Calu3 (cell line): ENCODE results near the gene RABGEF1. TPM values are rescaled to one million over a fixed set of nuclear protein-coding genes. Genes with fewer than 3 reads are reported as not detected.
"Not testable (repeated sequence)": the region's sequence is repeated elsewhere in the genome, so short reads cannot be mapped to it uniquely, and the experiment has no call there.

Experiments
- BruUV-seq: library from RNA; stranded (reverse); fragments of 400-500 nt; replicated peaks from 2 replicates; lab custom pipeline; 2021; lab: Mats Ljungman, UMichigan
- CTCF ChIA-PET: fragments of 300-600 bp; sonication (Branson Sonifier 250); formaldehyde crosslinking; loops from one replicate; lab custom pipeline; 2022; ENCODE audit warnings: antibody characterized with exemption; lab: Charles Lee
- DNase-seq: peaks from one replicate; pipeline ENCODE4 v3.0.0; 2022
- H3K27ac Mint-ChIP-seq: one replicate; pipeline ENCODE4 v1.8.0; 2022; ENCODE audit warnings: mixed read lengths; ENCODE audit not compliant: unreplicated experiment
- H3K27me3 Mint-ChIP-seq: one replicate; pipeline ENCODE4 v1.8.0; 2022; ENCODE audit warnings: mixed read lengths; ENCODE audit not compliant: unreplicated experiment
- H3K36me3 Mint-ChIP-seq: one replicate; pipeline ENCODE4 v1.8.0; 2022; ENCODE audit warnings: mild to moderate bottlenecking, moderate library complexity, mixed read lengths; ENCODE audit not compliant: insufficient read depth, unreplicated experiment
- H3K4me1 Mint-ChIP-seq: one replicate; pipeline ENCODE4 v1.8.0; 2022; ENCODE audit warnings: mild to moderate bottlenecking, low read depth, mixed read lengths; ENCODE audit not compliant: unreplicated experiment
- H3K4me3 Mint-ChIP-seq: one replicate; pipeline ENCODE4 v1.8.0; 2022; ENCODE audit warnings: mild to moderate bottlenecking, low read depth, moderate library complexity, mixed read lengths; ENCODE audit not compliant: unreplicated experiment
- H3K9me3 Mint-ChIP-seq: one replicate; pipeline ENCODE4 v1.8.0; 2022; ENCODE audit warnings: low read depth, mixed read lengths; ENCODE audit not compliant: unreplicated experiment
- intact Hi-C: fragments of 100-400 bp; cut with micrococcal nuclease; formaldehyde crosslinking; loops from one replicate; pipeline ENCODE4 v1.10.0; 2022; ENCODE audit not compliant: unreplicated experiment
- total RNA-seq: library from RNA; stranded (reverse); gene quantifications from 2 replicates; pipeline ENCODE4 v1.2.3, GENCODE V29; 2022
- TF ChIP-seq, protein P1 (sequence below): fragments of 200-600 bp; IDR thresholded peaks from one replicate; pipeline ENCODE4 v1.8.0; 2022; ENCODE audit warnings: antibody characterized with exemption; ENCODE audit not compliant: unreplicated experiment

Gene RABGEF1
- total RNA-seq, 1 experiment from 2014 or later, result 12.2 TPM

DNA sequence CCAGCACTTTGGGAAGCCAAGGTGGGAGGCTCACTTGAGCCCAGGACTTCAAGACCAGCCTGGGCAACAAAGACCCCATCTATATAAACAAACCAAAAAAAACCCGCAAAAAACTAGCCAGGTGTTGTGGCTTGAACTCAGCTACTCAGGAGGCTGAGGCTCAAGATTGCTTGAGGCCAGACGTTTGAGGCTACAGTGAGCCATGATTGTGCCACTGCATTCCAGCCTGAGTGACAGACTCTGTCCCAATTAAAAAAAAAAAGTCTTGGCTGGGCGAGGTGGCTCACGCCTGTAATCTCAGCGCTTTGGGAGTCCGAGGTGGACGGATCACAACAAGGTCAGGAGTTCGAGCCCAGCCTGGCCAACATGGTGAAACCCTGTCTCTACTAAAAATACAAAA, 11.4 kb downstream of the RABGEF1 start:
- H3K4me1 Mint-ChIP-seq, result no peaks in the 10 kb centered on the region
- CTCF ChIA-PET, result no interaction called here
- intact Hi-C loops, result loop anchor here (10.0 kb wide), 1 partner anchor 327 kb away; no protein-coding TSS in a partner anchor
- no peak overlapping the region for H3K27ac Mint-ChIP-seq
- no peaks in the 10 kb centered on the region for H3K27me3 Mint-ChIP-seq
- no TSS peak for BruUV-seq
- no peak overlapping the region for H3K4me3 Mint-ChIP-seq
- DNase-seq, result no peak
- TF ChIP-seq, protein P1, sequence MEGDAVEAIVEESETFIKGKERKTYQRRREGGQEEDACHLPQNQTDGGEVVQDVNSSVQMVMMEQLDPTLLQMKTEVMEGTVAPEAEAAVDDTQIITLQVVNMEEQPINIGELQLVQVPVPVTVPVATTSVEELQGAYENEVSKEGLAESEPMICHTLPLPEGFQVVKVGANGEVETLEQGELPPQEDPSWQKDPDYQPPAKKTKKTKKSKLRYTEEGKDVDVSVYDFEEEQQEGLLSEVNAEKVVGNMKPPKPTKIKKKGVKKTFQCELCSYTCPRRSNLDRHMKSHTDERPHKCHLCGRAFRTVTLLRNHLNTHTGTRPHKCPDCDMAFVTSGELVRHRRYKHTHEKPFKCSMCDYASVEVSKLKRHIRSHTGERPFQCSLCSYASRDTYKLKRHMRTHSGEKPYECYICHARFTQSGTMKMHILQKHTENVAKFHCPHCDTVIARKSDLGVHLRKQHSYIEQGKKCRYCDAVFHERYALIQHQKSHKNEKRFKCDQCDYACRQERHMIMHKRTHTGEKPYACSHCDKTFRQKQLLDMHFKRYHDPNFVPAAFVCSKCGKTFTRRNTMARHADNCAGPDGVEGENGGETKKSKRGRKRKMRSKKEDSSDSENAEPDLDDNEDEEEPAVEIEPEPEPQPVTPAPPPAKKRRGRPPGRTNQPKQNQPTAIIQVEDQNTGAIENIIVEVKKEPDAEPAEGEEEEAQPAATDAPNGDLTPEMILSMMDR, result no peak
- H3K9me3 Mint-ChIP-seq, result no peaks in the 10 kb centered on the region
- H3K36me3 Mint-ChIP-seq, result no peaks in the 10 kb centered on the region

DNA sequence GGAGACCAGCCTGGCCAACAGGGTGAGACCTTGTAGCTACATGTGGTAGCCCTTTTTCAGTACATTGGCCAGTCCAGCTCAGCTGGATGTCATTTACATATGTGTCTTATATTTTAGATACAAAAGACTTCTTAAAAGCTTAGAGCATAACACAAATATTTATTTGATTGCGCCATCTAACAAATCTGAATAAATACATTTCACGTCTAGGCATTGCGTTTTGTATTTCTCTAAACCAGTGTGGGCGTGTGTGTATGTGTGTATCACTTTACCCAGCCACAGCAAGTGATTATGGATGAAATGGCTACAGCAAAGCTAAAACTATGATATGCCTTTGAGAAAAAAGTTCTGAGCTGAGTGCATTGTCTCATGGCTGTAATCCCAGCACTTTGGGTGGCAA, 14.0 kb downstream of the RABGEF1 start:
- Mint-ChIP-seq H3K4me3 (no peak overlapping the region), H3K4me1 (no peaks in the 10 kb centered on the region), H3K9me3 (no peaks in the 10 kb centered on the region), H3K27me3 (no peaks in the 10 kb centered on the region), H3K27ac (no peak overlapping the region), H3K36me3 (no peaks in the 10 kb centered on the region)
- intact Hi-C loops, result loop anchor here (10.0 kb wide), 1 partner anchor 330 kb away; no protein-coding TSS in a partner anchor
- CTCF ChIA-PET, result no interaction called here
- TF ChIP-seq, protein P1, result no peak
- no TSS peak for BruUV-seq
- DNase-seq, result no peak

DNA sequence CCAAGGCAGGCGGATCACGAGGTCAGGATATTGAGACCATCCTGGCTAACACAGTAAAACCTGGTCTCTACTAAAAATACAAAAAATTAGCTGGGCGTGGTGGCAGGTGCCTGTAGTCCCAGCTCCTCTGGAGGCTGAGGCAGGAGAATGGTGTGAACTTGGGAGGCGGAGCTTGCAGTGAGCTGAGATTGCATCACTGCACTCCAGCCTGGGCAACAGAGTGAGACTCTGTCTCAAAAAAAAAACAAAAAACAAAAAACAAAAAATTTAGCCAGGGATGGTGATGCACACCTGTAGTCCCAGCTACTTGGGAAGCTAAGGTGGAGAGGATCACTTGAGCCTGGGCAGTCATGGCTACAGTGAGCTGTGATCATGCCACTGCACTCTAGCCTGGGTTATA, 14.5 kb downstream of the RABGEF1 start:
- intact Hi-C loops, result loop anchor here (10.0 kb wide), 1 partner anchor 330 kb away; no protein-coding TSS in a partner anchor
- CTCF ChIA-PET, result not testable (repeated sequence)

DNA sequence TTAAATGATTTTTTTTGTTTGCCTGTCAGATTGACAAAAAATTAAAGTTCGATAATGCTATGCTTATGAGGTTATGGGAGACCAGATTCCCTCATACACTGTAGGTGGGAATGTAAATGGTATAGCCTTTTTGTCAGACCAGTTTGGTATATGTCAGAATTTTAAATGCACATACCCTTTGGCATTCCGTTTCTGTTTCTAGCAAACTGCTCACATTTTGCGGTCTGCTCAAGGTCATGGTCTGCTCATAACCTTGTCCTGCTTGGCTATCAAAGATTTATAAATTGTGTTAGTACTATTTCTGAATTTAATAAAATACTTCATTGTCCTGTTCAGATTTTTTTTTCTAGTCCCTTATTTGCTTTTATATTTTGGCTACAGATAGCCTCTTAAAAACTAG, 15.7 kb downstream of the RABGEF1 start:
- H3K27me3 Mint-ChIP-seq, CTCF ChIA-PET, BruUV-seq, H3K4me3 Mint-ChIP-seq, H3K4me1 Mint-ChIP-seq, H3K36me3 Mint-ChIP-seq, H3K9me3 Mint-ChIP-seq, H3K27ac Mint-ChIP-seq, DNase-seq: not testable (repeated sequence)
- intact Hi-C loops, result loop anchor here (10.0 kb wide), 1 partner anchor 331 kb away; no protein-coding TSS in a partner anchor

More for the DNA sequence above, 14.5 kb downstream of the RABGEF1 start:
- BruUV-seq, H3K36me3 Mint-ChIP-seq, H3K27me3 Mint-ChIP-seq, H3K4me1 Mint-ChIP-seq, H3K9me3 Mint-ChIP-seq, DNase-seq, H3K27ac Mint-ChIP-seq, H3K4me3 Mint-ChIP-seq: not testable (repeated sequence)

DNA sequence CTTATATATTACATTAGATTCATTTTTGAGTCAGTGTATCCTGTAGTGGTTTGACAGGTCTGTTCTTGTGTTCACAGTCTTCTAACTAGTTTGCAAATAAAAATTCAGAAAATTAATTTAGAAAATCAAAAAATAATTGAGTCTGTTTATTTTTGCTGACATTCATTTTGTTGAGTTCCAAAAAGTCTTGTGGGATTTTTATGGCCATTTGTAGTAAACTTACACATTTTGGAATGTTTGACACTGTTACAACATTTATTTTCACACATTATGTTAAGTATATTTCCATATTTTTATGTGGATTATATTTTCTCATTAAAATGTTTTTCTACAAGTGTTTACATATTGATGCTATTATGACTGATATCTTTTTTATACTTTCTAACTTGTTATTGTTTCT, 16.4 kb downstream of the RABGEF1 start:
- H3K9me3 Mint-ChIP-seq, result no peaks in the 10 kb centered on the region
- no peak overlapping the region for H3K27ac Mint-ChIP-seq
- no peak overlapping the region for H3K4me3 Mint-ChIP-seq
- no peaks in the 10 kb centered on the region for H3K4me1 Mint-ChIP-seq
- CTCF ChIA-PET, result no interaction called here
- TF ChIP-seq, protein P1, result no peak
- BruUV-seq, result no TSS peak
- DNase-seq, result no peak
- H3K27me3 Mint-ChIP-seq, result no peaks in the 10 kb centered on the region
- H3K36me3 Mint-ChIP-seq, result no peaks in the 10 kb centered on the region
- intact Hi-C loops, result loop anchor here (10.0 kb wide), 1 partner anchor 332 kb away; no protein-coding TSS in a partner anchor
